Measurements from ENCODE around the gene PLA2G6.

- TF ChIP-seq ZSCAN29 (IDR thresholded peaks at IDR 0.05), result no peak
- no peak for TF ChIP-seq GATA2 (CRISPR knock-in tag; IDR thresholded peaks at IDR 0.05)
- TF ChIP-seq CSDE1 (IDR thresholded peaks at IDR 0.05), result no peak
- no peak for TF ChIP-seq CTCF (IDR thresholded peaks at IDR 0.05 in 2 of 3, conservative IDR thresholded peaks at IDR 0.05 in 1 of 3; ENCODE audit: insufficient read depth in 2 of 3, low read depth in 1 of 3, low read length in 3 of 3)
- no peak for TF ChIP-seq JUN (IDR thresholded peaks at IDR 0.05; ENCODE audit: borderline replicate concordance, low read depth, low read length)
- TF ChIP-seq JUN (CRISPR knock-in tag; IDR thresholded peaks at IDR 0.05; ENCODE audit: borderline replicate concordance), result no peak
- no peak for TF ChIP-seq POLR2A (conservative IDR thresholded peaks at IDR 0.05)
- TF ChIP-seq EZH2 (IDR thresholded peaks at IDR 0.05; ENCODE audit: borderline replicate concordance, low read depth, low read length), result no peak
- no peak for TF ChIP-seq GTF2F1 (IDR thresholded peaks at IDR 0.05; ENCODE audit: low read depth, low read length)
- no peak for TF ChIP-seq CGGBP1 (CRISPR knock-in tag; IDR thresholded peaks at IDR 0.05)
- TF ChIP-seq SP2 (IDR thresholded peaks at IDR 0.05; ENCODE audit: extremely low read depth, low read depth, low read length, poor library complexity, severe bottlenecking), result no peak
- TF ChIP-seq TOE1 (IDR thresholded peaks at IDR 0.05; ENCODE audit: borderline replicate concordance), result no peak
- no peak for TF ChIP-seq TOE1 (CRISPR knock-in tag; IDR thresholded peaks at IDR 0.05; ENCODE audit: borderline replicate concordance, low read depth)
- TF ChIP-seq TEAD4 (IDR thresholded peaks at IDR 0.05; ENCODE audit: low read length), result no peak
- no peak for TF ChIP-seq TEAD4 (CRISPR knock-in tag; IDR thresholded peaks at IDR 0.05; ENCODE audit: borderline replicate concordance)
- TF ChIP-seq ELF1 (tag; IDR thresholded peaks at IDR 0.05), result no peak
- TF ChIP-seq CBX3 (IDR thresholded peaks at IDR 0.05; ENCODE audit: borderline replicate concordance in 1 of 2, low read length in 2 of 2), result no peak
Measured at GRCh38 chr22:38111925-38112355, 69.7 kb downstream of the PLA2G6 start.

All from K562 (cell line).